Measurements from ENCODE around the gene ANK2.
"Not testable (repeated sequence)": the region's sequence is repeated elsewhere in the genome, so short reads cannot be mapped to it uniquely, and the experiment has no call there.

Gene ANK2

GRCh38 chr4:113221990-113222389 is 172.5 kb downstream of the ANK2 start:
- no peak for FAIRE-seq

DNA sequence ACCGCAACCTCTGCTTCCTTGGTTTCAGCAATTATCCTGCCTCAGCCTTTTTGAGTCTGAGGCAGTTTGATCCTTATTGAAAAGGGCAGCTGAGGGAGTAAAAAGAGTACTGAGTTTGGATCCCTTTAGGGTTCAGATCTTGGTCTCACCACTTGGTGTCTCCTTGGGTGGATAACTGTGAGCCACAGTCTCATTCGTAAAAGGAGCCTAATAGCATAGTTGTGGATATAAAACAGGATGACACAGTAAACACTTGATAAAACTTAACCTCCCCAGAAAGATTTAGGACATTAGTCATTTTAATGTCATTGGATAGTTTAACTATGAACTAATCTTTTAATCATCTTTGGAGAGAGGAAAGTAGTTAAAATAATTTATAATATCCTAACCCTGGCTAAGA is 173.0 kb downstream of the ANK2 start:
- FAIRE-seq: no peak

GRCh38 chr4:113223001-113223400 is 173.5 kb downstream of the ANK2 start:
- FAIRE-seq: no peak

- no peak for FAIRE-seq
Measured at GRCh38 chr4:113232194-113232593, 182.7 kb downstream of the ANK2 start.

DNA sequence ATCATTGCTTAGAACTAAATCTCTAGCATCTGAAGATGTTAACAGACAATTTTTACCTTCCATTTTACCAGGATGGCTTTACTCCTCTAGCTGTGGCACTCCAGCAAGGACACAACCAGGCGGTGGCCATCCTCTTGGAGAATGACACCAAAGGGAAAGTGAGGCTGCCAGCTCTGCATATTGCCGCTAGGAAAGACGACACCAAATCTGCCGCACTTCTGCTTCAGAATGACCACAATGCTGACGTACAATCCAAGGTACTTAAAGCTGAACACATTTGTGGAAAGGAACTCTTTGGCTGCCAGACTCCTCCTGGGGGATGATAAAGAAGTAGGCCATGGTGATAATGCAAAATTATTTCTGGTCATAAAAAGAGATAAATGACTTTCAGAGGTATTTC is 187.5 kb downstream of the ANK2 start:
- FAIRE-seq: no peak

DNA sequence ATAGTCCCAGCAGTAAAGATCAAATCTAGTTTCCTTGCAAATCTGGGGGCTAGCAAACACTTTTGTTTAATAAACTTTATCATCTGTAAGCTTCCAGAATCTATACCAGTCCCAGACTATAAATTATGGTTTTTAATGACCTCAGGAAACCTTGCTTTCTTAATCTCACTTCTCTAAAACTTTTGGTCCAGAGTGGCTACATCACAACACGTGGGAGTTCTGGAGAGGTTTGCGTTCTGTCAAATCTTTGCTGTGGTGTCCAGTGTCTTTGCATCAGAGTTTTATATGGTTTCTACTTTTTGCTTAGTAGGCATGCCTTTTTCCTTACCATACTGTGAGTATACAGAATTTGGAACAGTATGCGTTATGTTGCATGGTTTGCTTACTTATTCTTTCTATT is 193.9 kb downstream of the ANK2 start:
- no peak for FAIRE-seq

GRCh38 chr4:113244747-113245146 is 195.3 kb downstream of the ANK2 start:
- not testable (repeated sequence) for FAIRE-seq

DNA sequence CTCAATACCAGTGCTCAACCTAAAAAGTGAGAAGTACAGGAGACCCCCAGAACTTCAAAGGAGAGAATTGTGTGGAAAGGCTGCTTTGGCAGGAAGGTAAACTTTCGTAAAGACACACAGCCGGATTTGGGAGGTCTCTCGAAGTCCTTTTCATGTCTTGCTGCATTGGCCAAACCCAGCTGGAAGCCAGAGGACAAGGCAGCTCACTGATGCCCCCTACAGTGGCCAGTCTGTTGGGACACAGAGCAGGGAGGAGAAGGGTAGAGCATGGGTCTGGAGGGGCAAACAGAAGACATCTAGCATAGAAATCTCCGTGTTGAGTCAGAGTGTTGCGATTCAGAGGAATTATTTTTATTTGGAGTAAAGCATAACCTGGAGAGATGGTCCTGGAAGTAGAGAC is 198.9 kb downstream of the ANK2 start:
- no peak for FAIRE-seq

GRCh38 chr4:113255628-113256027 is 206.2 kb downstream of the ANK2 start:
- no peak for FAIRE-seq

DNA sequence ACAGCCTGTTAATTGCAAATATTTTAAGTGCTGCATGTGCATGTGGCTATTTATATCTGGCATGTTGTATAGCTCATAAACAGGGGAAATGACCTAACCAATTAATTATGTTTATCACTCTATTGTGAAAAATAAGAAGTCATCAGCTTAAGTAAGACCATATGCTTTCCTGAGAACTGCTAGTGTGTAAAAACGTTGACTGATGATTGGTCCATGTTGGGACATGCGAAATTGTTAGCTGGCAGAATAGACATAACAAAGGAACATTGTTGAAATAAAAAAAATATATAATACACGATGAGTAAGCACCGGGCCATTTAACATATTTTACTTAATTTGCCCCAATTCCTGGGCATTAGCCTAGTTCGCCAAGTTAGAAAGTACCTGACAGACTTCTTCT is 207.5 kb downstream of the ANK2 start:
- FAIRE-seq: no peak

DNA sequence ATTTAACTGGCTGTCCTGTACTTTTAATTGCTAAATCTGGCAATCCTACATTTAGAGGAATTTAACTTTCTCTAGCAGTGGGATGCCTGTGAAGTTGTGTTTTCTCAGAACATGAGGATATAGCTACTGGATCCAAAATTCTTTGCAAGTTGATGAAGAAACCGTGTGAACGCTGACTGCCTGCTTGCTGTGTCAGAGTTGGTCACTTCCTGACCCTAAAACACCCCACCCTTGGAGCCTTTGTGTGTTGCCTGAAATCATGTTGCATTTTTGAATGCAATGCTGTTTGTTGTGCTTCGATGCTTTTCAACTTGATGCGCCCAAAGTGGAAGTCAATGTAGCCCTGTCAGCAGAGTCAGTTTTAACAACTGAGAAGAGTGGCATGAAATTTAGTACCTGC is 211.2 kb downstream of the ANK2 start:
- FAIRE-seq: no peak

GRCh38 chr4:113263274-113263673 is 213.8 kb downstream of the ANK2 start:
- FAIRE-seq: no peak

DNA sequence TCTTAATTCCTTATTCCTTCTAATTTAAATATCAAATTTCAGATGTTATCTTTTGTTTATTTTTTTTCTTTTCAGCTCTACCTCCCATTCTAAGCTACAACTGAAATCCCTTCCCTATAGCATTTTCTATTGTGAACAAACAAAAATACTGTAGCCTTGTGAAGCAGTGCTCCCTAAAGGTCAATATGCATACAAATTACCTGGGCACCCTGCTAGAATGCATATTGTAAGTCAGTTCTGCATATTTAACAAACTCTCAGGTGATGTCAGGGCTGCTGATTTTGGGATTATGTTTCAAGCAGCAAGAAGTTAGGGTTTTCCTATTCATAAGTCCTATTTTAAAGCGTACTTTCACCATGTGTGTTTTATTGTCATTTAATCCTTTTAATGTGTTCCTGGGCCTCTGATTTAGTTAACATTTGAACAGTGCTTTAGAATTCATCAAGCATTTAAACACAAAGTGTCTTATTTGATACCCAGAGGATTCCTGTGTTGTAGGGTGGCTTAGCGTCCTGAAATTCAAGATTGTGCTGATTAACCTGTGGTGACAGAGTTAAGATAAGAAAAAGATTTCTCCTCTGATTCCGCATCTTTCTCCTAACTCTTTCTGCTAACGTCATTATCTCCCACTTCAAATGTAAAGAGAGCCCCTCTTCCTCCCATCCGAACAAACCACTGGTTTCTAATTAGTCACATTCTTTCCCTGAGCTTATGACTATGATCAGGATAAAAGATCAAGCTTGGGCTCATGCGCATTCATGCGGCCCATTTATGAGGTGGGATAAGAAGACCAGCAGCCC is 221.3 kb downstream of the ANK2 start:
- FAIRE-seq: no peak

- FAIRE-seq: no peak
Measured at GRCh38 chr4:113272523-113272922, 223.1 kb downstream of the ANK2 start.

DNA sequence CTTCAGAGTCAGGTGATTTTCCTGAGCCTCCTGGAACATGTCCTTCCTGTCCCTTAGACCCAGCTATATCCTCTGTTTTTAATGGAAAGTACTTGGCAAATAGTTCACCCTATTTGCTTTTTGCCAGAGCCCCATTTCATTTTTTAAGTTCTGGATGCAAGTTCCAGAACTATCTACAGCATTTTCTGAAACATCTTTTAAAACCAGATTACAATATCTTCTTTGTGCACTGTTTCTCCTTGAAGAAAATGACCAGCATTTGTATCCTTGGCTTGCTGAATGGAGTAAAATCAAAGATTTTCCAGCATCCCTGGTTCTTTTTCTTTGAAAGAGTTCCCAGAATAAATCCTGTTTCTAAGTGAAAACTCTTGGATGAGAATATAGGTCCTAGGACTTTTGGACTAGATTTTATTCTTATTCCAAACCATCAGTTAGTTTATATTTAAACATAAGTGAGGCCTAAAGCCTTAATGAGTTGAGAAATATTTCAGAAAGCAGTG is 224.3 kb downstream of the ANK2 start:
- no peak for FAIRE-seq

DNA sequence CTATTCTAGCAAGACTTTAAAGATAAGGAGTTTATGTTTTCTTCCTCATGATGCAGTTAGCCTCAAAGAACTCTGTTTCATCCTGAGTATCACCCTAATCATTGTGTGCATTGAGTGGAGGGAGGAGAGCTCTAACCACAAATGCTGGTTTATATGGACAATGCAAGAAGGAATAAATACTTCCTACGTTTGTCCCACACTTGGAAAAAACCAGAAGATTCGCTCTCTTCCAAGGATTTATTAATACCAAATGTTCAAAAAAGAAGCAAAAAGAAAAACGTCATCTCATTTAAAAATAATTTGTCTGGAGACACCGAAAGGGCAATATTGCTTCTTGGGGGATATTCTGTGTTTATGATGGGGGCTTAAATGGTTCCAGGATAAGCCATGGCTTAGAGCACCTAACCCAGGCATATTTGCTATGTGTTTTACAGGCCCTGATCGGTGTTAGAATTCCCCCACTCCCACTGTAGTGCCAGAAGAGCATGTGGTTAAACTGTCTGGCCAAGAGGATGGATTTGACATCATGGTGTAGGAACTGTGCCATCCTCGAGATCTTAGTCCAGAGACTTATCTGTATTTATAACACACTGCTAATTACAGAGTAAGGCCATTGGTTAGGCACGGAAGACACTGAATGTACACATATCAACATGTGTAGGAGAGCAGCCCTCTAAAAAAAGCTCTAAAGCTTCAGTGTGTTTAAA is 227.2 kb downstream of the ANK2 start:
- no peak for FAIRE-seq

GRCh38 chr4:113278324-113278934 is 229.0 kb downstream of the ANK2 start:
- FAIRE-seq: peak; percentile 5

GRCh38 chr4:113285501-113285900 is 236.0 kb downstream of the ANK2 start:
- FAIRE-seq: no peak

DNA sequence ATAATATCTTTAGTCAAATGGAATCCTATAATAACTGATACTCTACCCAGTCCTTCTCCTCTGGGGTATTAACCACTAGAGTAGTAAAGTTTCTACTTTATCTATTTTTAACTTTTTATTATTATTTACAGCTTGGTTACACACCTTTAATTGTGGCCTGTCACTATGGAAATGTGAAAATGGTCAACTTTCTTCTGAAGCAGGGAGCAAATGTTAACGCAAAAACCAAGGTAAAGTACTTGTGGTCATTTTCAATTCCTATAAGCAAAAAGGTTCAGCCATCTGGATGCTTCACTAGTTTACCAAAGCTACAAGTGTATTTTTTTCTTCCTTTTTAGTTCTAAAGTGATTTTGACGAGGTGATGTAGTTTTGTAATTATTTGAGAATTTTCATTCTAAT is 238.8 kb downstream of the ANK2 start:
- FAIRE-seq: no peak

DNA sequence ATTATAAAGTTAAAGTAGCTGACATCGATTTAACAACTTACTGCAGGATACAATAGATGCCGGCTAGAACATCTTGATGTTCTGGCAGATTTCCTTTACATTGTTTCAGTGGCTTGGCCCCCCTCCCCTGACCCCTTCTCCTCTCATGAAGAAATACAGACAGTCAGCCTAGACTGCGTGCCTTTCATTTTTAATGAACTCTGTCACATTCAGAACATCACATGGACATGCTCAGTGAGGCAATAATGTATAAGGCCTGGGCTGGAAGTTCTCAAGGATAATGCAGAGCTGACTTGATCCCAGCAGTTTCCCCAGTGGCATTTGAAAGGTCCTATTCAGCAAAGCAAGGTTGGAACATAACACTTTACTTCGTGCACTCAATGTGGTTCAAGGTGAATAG is 239.2 kb downstream of the ANK2 start:
- no peak for FAIRE-seq

GRCh38 chr4:113289766-113290165 is 240.3 kb downstream of the ANK2 start:
- FAIRE-seq: no peak

DNA sequence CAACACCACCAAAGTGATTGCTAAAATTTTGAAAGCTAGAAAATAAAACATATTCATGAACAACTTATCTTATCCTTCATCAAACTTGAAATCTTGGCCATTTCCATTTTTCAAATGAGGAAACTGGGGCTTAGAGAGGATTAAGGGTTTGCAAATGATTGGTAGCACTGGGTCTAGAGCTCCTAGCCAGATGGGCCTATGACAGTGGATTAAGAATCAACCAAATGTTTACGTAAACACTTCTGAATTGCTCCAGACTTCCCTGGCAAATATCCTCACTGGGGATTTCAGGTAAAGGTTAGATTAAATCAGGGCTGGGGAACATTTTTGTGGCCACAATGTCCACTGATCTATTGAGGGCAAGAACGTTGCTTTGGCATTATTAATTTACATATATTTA is 241.2 kb downstream of the ANK2 start:
- no peak for FAIRE-seq

- FAIRE-seq: no peak
Measured at GRCh38 chr4:113292371-113293042, 243.1 kb downstream of the ANK2 start.

All from islet of Langerhans (tissue), 1 donor.